HepG2 (cell line): ENCODE measurements around the gene CDC14B. TPM values are rescaled to one million over a fixed set of nuclear protein-coding genes. Genes with fewer than 3 reads are reported as not detected.

ENCODE experiments used
- ATAC-seq: fragments of 200-7000 bp; cut with Tn5 transposase; 3 replicates; pipeline ENCODE4 v1.9.1; 2020; ENCODE audit warnings: mild to moderate bottlenecking, moderate library complexity
- BruUV-seq: library from RNA; stranded (reverse); fragments of 400-500 nt; replicated peaks from 2 replicates; lab custom pipeline; 2021; lab: Mats Ljungman, UMichigan
- CTCF ChIA-PET: fragments of 300-600 bp; formaldehyde crosslinking; extraction: SDS; loops from one replicate; lab custom pipeline; 2021; ENCODE audit warnings: low total read pairs, inconsistent platforms, low intra/inter-chr PET ratio; lab: Yijun Ruan, JAX
- POLR2A ChIA-PET: fragments of 350-600 bp; sonication (Branson Sonifier 250); formaldehyde crosslinking; loops from one replicate; lab custom pipeline; 2020; ENCODE audit warnings: antibody characterized with exemption, inconsistent platforms; lab: Yijun Ruan, JAX
- DNase-seq: peaks from one replicate; pipeline ENCODE4 v3.0.0-alpha.2; 2015; ENCODE audit warnings: low spot score
- FAIRE-seq: peaks from 3 replicates; lab custom pipeline; 2011; peaks lifted over from hg19 to GRCh38; lab: Jason Lieb, UNC
- H2AFZ ChIP-seq: one replicate; pipeline ENCODE4 v1.6.1; 2011; ENCODE audit warnings: low read length, inconsistent platforms
- H3K27ac ChIP-seq: fragments of 300-600 bp; 3 replicates; pipeline ENCODE4 v1.8.0; 2011; ENCODE audit warnings: mixed run types, mild to moderate bottlenecking, mixed read lengths, low read length, inconsistent platforms; ENCODE audit not compliant: insufficient read depth; ENCODE audit errors: extremely low read length
- H3K27me3 ChIP-seq, 2 experiments: fragments of 200-600 bp in 1 of 2; 2 replicates in 1 of 2; 3 replicates in 1 of 2; pipeline versions ENCODE4 v1.6.0 to v1.8.0; 2011; ENCODE audit warnings: low read length in 2 of 2, mild to moderate bottlenecking in 2 of 2, moderate library complexity in 2 of 2, inconsistent platforms in 1 of 2; ENCODE audit not compliant: insufficient read depth in 2 of 2, control insufficient read depth in 1 of 2
- H3K36me3 ChIP-seq, 2 experiments: fragments of 200-600 bp in 1 of 2; replicated peaks in 1 of 2; 2 replicates in 1 of 2; 3 replicates in 1 of 2; pipeline versions ENCODE4 v1.5.1 to v1.8.0; 2011; ENCODE audit warnings: low read length in 2 of 2, inconsistent platforms in 1 of 2; ENCODE audit not compliant: insufficient read depth in 2 of 2, control insufficient read depth in 1 of 2
- H3K4me1 ChIP-seq: 2 replicates; pipeline ENCODE4 v1.5.1; 2012; ENCODE audit warnings: low read length, inconsistent platforms; ENCODE audit not compliant: insufficient read depth
- H3K4me2 ChIP-seq: 2 replicates; pipeline ENCODE4 v1.6.0; 2011; ENCODE audit warnings: low read depth, low read length, inconsistent platforms
- H3K4me3 ChIP-seq, 3 experiments: fragments of 200-600 bp in 1 of 3; sonication (generic), shearing (Covaris generic) in 1 of 3; replicated peaks in 1 of 3; 2 replicates each; pipeline ENCODE4 v1.5.1; 2011 to 2016; ENCODE audit warnings: low read length in 3 of 3, inconsistent platforms in 2 of 3, low read depth in 2 of 3, mild to moderate bottlenecking in 2 of 3, control low read depth in 1 of 3, mixed read lengths in 1 of 3; ENCODE audit not compliant: insufficient read depth in 1 of 3
- H3K79me2 ChIP-seq: one replicate; pipeline ENCODE4 v1.6.1; 2011; ENCODE audit warnings: low read length, inconsistent platforms; ENCODE audit not compliant: insufficient read depth
- H3K9ac ChIP-seq: 2 replicates; pipeline ENCODE4 v1.6.0; 2011; ENCODE audit warnings: mild to moderate bottlenecking, low read depth, low read length, inconsistent platforms; ENCODE audit not compliant: insufficient read depth
- H3K9me3 ChIP-seq: 2 replicates; pipeline ENCODE4 v1.5.1; 2012; ENCODE audit warnings: mild to moderate bottlenecking, low read length
- H4K20me1 ChIP-seq: 2 replicates; pipeline ENCODE4 v1.6.0; 2011; ENCODE audit warnings: inconsistent platforms, mild to moderate bottlenecking, low read length, moderate library complexity; ENCODE audit not compliant: insufficient read depth
- CREBL2 ChIP-seq: sonication (generic); formaldehyde crosslinking; IDR thresholded peaks from 2 replicates; pipeline ENCODE4 v1.8.1; 2023; ENCODE audit warnings: missing genetic modification reagents, mild to moderate bottlenecking, borderline replicate concordance
- IRF1 ChIP-seq: sonication (generic); formaldehyde crosslinking; IDR thresholded peaks from 2 replicates; pipeline ENCODE4 v1.4.0; 2020; ENCODE audit warnings: low read depth, mild to moderate bottlenecking, missing genetic modification reagents
- ISL2 ChIP-seq: sonication (generic); formaldehyde crosslinking; IDR thresholded peaks from 2 replicates; pipeline ENCODE4 v1.5.0; 2020; ENCODE audit warnings: missing genetic modification reagents
- KLF11 ChIP-seq: IDR thresholded peaks from 2 replicates; pipeline ENCODE4 v1.6.1; 2016; ENCODE audit warnings: missing compliant biosample characterization
- MAFK ChIP-seq, 2 experiments: IDR thresholded peaks in 1 of 2; conservative IDR thresholded peaks in 1 of 2; 2 replicates each; pipeline ENCODE4 v1.6.1; 2011; ENCODE audit warnings: improper control_type of control experiment in 2 of 2, low read length in 2 of 2
- ZBTB4 ChIP-seq: sonication (generic); formaldehyde crosslinking; IDR thresholded peaks from 2 replicates; pipeline ENCODE4 v1.4.0; 2020; ENCODE audit warnings: missing genetic modification reagents, mild to moderate bottlenecking, borderline replicate concordance
- ZFYVE20 ChIP-seq: sonication (generic); formaldehyde crosslinking; IDR thresholded peaks from 2 replicates; pipeline ENCODE4 v1.8.0; 2023; ENCODE audit warnings: low read depth, mild to moderate bottlenecking, moderate library complexity, missing genetic modification reagents, borderline replicate concordance
- ZNF10 ChIP-seq: sonication (generic); formaldehyde crosslinking; IDR thresholded peaks from 2 replicates; pipeline ENCODE4 v1.4.0; 2020; ENCODE audit warnings: mild to moderate bottlenecking, low read depth, missing genetic modification reagents, borderline replicate concordance
- ZNF12 ChIP-seq: sonication (generic); formaldehyde crosslinking; IDR thresholded peaks from 2 replicates; pipeline ENCODE4 v1.5.0; 2020; ENCODE audit warnings: missing genetic modification reagents
- ZNF468 ChIP-seq: sonication (generic); formaldehyde crosslinking; IDR thresholded peaks from 2 replicates; pipeline ENCODE4 v1.8.0; 2022; ENCODE audit warnings: mild to moderate bottlenecking, moderate library complexity, missing genetic modification reagents
- ZNF609 ChIP-seq: sonication (generic); formaldehyde crosslinking; IDR thresholded peaks from 2 replicates; pipeline ENCODE4 v1.4.0; 2020; ENCODE audit warnings: mild to moderate bottlenecking, missing genetic modification reagents, borderline replicate concordance
- WGBS: methylation state at CpG from one replicate; pipeline ENCODE4 v1.1.6; 2017; ENCODE audit warnings: low lambda C conversion rate; 5-methylcytosine and 5-hydroxymethylcytosine counted together
- in situ Hi-C: cut with HindIII; loops from 2 replicates; pipeline ENCODE4 v1.10.0; 2017; ENCODE audit warnings: low pct_unique_long_range_greater_than_20kb; ENCODE audit not compliant: extremely low pct_ligation_motif_present
- intact Hi-C: fragments of 100-400 bp; cut with micrococcal nuclease; formaldehyde crosslinking; loops from one replicate; pipeline ENCODE4 v1.10.0; 2022; ENCODE audit not compliant: unreplicated experiment
- polyA plus RNA-seq, 8 experiments: library from polyadenylated mRNA; depleted of rRNA in 3 of 8; stranded (reverse) in 7 of 8; unstranded in 1 of 8; fragments of >200 nt; fragmentation: Illumina TruSeq in 4 of 8; extraction: Trizol in 4 of 8; gene quantifications; 2 replicates each; pipeline versions ENCODE4 v1.2.1 to v1.2.3, GENCODE V29; 2011 to 2016; ENCODE audit warnings: low read depth in 4 of 8, missing spikeins in 1 of 8, mixed read lengths in 1 of 8; ENCODE audit not compliant: insufficient read depth in 1 of 8
- total RNA-seq, 5 experiments: library from RNA; depleted of rRNA; stranded (reverse); fragments of >200 nt; fragmentation: Illumina TruSeq; extraction: Trizol; gene quantifications; 2 replicates each; pipeline ENCODE4 v1.2.3, GENCODE V29; 2016; ENCODE audit warnings: low read depth in 1 of 5
- TF ChIP-seq, protein P1 (sequence below): sonication (generic); formaldehyde crosslinking; IDR thresholded peaks from 2 replicates; pipeline ENCODE4 v1.5.0; 2020; ENCODE audit warnings: mild to moderate bottlenecking, missing genetic modification reagents

The CDC14B gene
- total and polyA plus RNA-seq, 2 of the 13 experiments (the other 11 are each of a cell fraction or from before 2014, with no cell fraction given), result 25.8 to 33.3 TPM

DNA sequence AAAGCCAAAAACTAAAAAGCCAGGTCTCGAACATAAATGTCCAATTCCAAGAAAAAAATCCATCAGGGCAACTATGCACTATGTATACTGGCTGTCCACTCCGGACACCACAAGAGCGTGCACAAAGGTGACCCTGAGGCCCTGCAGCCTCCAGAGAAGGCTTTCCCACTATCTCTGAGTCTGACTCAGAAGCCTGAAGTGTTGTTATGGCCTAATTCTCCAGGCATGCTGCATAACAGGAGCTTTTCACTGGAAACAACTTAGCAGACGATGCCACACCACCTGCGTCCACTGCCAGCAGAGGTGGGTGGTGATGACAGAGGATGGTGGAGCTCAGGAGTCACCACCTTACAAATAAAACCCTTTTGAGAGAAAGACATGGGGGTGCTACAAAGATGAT lies 106.0 kb downstream of the CDC14B start:
- no TSS peak for BruUV-seq
- no peak for FAIRE-seq
- no peaks in the 10 kb centered on the region for H3K4me1 ChIP-seq
- TF ChIP-seq ZBTB4 (CRISPR knock-in tag) (no peak), ZNF468 (CRISPR knock-in tag) (no peak), CREBL2 (no peak), ZNF12 (CRISPR knock-in tag) (no peak), ZNF609 (no peak), ZFYVE20 (CRISPR knock-in tag) (no peak), IRF1 (CRISPR knock-in tag) (no peak), KLF11 (CRISPR knock-in tag) (no peak), MAFK (conservative IDR thresholded peaks at IDR 0.05 in 1 of 2, IDR thresholded peaks at IDR 0.05 in 1 of 2; ENCODE audit: low read length in 2 of 2) (no peak), ZNF10 (CRISPR knock-in tag) (no peak), ISL2 (CRISPR knock-in tag) (no peak)
- TF ChIP-seq, protein P1, sequence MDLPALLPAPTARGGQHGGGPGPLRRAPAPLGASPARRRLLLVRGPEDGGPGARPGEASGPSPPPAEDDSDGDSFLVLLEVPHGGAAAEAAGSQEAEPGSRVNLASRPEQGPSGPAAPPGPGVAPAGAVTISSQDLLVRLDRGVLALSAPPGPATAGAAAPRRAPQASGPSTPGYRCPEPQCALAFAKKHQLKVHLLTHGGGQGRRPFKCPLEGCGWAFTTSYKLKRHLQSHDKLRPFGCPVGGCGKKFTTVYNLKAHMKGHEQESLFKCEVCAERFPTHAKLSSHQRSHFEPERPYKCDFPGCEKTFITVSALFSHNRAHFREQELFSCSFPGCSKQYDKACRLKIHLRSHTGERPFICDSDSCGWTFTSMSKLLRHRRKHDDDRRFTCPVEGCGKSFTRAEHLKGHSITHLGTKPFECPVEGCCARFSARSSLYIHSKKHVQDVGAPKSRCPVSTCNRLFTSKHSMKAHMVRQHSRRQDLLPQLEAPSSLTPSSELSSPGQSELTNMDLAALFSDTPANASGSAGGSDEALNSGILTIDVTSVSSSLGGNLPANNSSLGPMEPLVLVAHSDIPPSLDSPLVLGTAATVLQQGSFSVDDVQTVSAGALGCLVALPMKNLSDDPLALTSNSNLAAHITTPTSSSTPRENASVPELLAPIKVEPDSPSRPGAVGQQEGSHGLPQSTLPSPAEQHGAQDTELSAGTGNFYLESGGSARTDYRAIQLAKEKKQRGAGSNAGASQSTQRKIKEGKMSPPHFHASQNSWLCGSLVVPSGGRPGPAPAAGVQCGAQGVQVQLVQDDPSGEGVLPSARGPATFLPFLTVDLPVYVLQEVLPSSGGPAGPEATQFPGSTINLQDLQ (CRISPR knock-in tag), result no peak

More for the DNA sequence above, 106.0 kb downstream of the CDC14B start:
- ChIA-PET CTCF (no interaction called here), POLR2A (no interaction called here)
- in situ Hi-C loops (no loop called here), intact Hi-C loops (no loop called here)
- DNase-seq (no peak), ATAC-seq (no peak)
- Histone ChIP-seq H2AFZ (no peak overlapping the region), H3K9me3 (no peaks in the 10 kb centered on the region), H3K4me3 (no peak overlapping the region), H3K79me2 (no peaks in the 10 kb centered on the region), H3K4me2 (no peak overlapping the region), H3K36me3 (peaks cover 10 to 63% of the 10 kb centered on the region in 2 experiments), H4K20me1 (no peaks in the 10 kb centered on the region), H3K27me3 (no peaks in the 10 kb centered on the region), H3K9ac (no peak overlapping the region), H3K27ac (no peak overlapping the region)
- WGBS, result 88% methylated on average over 4 of the region's 5 CpGs
